Retinal pigment epithelial cell (primary cell): ENCODE data around the gene ARID3A.
A peak's percentile ranks its signal among the peaks of the same experiment; 100 is the strongest.

Source experiments
- DNase-seq: peaks from one replicate; pipeline ENCODE4 v3.0.0-alpha.2; 2010; ENCODE audit warnings: low read depth
- H3K4me3 ChIP-seq: 2 replicates; pipeline ENCODE4 v1.5.1; 2011; ENCODE audit warnings: mild to moderate bottlenecking, low read length, control low read depth, moderate library complexity
- TF ChIP-seq, protein P1 (sequence below): conservative IDR thresholded peaks from 2 replicates; pipeline ENCODE4 v1.5.1; 2011; ENCODE audit warnings: low read depth, low read length, control low read depth, inconsistent platforms

The ARID3A gene

DNA sequence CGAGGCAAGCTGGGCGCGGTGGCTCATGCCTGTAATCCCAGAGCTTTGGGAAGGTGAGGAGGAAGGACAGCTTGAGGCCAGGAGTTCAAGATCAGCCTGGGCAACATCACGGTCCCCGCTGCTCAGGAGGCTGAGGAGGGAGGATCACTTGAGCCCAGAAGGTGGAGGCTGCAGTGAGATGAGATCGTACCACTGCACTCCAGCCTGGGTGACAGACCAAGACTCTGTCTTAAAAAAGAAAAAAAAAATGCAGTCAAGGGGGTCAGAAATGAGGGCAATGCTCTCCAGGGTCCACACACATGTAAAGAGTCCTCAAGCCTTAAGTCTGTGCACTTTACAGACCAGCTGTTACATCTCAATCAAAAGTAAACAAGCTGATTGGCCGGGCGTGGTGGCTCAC lies 21.3 kb upstream of the ARID3A start:
- TF ChIP-seq, protein P1, sequence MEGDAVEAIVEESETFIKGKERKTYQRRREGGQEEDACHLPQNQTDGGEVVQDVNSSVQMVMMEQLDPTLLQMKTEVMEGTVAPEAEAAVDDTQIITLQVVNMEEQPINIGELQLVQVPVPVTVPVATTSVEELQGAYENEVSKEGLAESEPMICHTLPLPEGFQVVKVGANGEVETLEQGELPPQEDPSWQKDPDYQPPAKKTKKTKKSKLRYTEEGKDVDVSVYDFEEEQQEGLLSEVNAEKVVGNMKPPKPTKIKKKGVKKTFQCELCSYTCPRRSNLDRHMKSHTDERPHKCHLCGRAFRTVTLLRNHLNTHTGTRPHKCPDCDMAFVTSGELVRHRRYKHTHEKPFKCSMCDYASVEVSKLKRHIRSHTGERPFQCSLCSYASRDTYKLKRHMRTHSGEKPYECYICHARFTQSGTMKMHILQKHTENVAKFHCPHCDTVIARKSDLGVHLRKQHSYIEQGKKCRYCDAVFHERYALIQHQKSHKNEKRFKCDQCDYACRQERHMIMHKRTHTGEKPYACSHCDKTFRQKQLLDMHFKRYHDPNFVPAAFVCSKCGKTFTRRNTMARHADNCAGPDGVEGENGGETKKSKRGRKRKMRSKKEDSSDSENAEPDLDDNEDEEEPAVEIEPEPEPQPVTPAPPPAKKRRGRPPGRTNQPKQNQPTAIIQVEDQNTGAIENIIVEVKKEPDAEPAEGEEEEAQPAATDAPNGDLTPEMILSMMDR: no peak
- DNase-seq: no peak
- H3K4me3 ChIP-seq: no peak overlapping the region

DNA sequence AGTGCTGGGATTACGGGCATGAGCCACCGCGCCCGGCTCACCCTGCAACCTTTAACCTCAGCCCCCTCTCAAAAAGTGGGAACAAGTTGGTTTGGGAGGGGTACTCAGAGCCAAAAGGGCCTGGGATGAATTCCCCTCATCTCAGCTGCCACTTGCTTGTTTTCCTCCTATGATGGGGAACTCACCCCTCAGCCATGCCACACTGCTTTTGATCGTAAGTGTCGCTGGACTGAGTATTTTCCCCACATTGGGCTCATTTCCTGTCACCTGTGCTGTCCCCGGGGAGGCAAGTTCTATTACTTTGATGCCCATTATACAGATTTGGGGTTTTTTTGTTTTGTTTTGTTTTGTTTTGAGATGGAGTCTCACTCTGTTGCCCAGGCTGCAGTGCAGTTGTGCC lies 19.4 kb upstream of the ARID3A start:
- no peak for DNase-seq
- TF ChIP-seq, protein P1: no peak
- no peak overlapping the region for H3K4me3 ChIP-seq

DNA sequence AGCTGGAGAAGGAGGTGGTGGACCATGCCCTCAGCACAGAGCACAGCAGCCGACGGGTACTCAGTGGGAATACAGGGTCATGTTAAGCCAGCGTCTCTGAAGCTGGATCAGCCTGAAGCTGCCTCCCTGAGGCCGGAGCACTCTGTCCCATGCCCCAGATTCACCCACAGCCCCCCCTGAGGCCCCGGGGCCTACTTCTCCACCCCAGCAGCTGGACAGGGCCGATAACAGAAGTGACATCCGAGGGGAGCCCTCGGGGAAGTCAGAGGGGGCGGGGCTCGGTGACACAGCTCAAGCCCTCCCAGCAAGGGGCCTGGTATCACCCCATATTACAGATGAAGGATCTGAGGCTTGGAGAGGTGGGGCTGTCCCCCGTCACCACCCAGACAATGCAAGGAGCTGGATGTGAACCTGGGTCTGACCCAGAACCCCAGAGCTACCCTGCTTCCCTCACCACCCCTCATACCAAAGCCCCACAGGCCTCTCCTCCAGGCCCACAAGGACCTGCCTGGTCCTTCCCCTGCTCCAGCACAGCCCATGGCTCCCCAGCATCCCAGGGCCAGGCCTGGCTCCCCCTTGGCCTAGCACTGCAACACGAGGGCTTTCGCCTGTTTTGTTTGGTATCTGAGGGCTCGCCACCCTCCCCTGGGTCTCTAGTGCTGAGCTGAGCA lies 18.5 kb upstream of the ARID3A start:
- TF ChIP-seq, protein P1: no peak
- H3K4me3 ChIP-seq: no peak overlapping the region
- DNase-seq: no peak

DNA sequence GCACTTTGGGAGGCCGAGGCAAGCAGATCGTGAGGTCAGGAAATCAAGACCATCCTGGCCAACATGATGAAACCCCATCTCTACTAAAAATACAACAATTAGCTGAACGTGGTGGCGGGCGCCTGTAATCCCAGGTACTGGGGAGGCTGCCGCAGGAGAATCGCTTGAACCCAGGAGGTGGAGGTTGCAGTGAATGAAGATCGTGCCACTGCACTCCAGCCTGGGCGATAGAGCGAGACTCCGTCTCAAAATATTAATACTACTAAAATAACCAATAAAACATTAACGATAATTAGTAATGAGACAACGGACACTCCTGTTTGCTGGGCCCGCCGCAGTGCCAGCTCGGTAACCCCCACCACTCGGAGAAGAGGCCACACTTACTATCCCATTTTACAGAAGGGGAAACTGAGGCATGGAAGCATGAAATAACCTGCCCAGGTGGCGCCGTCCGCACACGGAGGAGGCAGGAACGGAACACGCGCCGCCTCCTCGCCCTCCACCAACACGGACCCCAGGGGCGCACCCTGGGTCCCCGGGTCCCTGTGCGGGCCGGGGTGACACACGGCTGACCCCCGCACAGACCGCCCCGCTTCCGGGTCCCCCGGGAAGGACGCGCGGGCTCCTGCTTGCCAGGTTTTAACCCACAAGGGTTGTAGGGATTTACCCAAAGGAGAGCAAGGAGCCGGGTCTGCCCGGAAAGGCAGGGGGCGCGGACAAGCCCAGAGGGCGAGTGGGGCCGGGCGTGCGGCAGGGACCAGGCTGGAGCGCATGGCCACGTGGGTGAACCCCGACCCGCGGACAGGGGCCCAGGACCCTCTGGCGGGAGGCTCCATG lies 14.4 kb upstream of the ARID3A start:
- TF ChIP-seq, protein P1: no peak
- no peak overlapping the region for H3K4me3 ChIP-seq
- DNase-seq: no peak

DNA sequence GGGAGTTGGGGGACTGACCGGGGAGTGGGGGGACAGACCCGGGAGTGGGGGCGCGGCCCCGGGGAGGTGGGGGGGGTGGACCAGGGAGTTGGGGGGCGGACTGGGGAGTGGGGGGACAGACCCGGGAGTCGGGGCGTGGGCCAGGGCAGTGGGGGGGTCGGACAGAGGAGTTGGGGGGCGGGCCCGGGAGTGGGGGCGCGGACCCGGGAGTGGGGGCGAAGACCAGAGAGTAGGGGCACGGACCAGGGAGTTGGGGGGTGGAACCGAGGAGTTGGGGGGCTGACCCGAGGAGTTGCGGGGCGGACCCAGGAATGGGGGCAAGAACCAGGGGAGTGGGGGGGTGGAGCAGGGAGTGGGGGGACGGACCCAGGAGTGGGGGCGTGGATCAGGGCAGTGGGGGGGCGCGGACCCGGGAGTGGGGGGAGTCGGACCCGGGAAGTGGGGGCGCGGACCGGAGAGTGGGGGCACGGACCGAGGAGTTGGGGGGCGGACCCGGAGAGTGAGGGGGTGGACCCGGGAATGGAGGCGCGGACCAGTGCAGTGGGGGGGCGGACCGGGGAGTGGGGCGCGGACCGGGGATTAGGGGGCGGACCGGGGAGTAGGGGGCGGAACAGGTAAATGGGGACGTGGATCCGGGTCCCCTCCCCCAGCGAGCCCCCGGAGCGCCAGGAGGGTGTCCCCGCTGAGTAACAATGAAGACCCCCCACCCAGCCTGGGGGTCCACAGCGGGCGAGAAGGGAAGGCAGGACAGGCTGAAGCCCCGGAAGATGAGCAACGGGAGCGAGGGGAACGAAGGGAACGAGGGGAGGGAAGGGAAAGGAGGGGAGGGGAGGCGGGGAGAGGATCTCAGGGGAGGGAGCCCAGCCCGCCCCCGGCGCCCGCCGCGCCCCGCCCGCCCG lies 13.4 kb upstream of the ARID3A start:
- TF ChIP-seq, protein P1: no peak
- peak overlapping the region; percentile 83 for H3K4me3 ChIP-seq
- no peak for DNase-seq

DNA sequence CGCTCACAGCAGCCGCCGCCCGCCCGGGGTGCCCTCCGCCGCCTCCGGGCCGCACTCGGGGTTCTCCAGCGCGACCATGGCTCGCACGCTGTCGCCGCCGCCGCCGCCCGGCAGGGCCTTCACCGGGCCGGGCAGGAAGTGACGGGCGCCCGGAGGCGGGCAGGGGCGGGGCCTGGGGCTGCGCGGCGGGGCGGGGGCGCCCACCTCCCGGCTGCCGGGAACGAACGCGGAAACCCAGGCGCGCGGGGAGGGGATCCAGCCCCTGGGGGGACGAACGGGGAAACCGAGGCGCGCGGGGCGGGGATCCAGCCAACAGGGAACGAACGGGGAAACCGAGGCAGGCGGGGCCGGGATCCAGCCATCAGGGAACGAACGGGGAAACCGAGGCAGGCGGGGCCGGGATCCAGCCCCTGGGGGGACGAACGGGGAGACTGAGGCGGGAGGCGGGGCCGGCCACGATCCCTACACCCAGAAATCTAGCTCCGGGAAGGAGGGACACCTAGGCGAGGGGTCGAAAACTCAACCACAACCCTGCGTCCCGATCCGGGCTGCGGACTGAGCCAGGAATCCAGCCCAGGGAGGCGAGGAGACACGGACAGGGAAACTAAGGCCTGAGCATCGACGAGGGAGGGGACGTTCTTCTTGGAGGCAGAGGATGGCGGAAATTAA lies 12.6 kb upstream of the ARID3A start, which contains the start of gene R3HDM4:
TSS of gene R3HDM4 (minus strand) at position 140 of the 669 bp plus-strand sequence. CDS start at position 78, 62 bp downstream.
- TF ChIP-seq, protein P1: no peak
- H3K4me3 ChIP-seq: peak within 1 kb of the TSS; percentile 83
- no peak for DNase-seq
